Loucy (cell line): Measurements from ENCODE around the gene BMAL1.

Source experiments
- H2AFZ ChIP-seq: fragments of 200-600 bp; sonication (generic); 2 replicates; pipeline ENCODE4 v1.6.0; 2016; ENCODE audit warnings: antibody characterized with exemption, mild to moderate bottlenecking, low read length, moderate library complexity
- H3F3A ChIP-seq: fragments of 200-600 bp; 2 replicates; pipeline ENCODE4 v1.6.0; 2016; ENCODE audit warnings: antibody characterized with exemption, low read depth, mild to moderate bottlenecking
- H3K27me3 ChIP-seq: fragments of 200-600 bp; sonication (generic); 2 replicates; pipeline ENCODE4 v1.6.1; 2014; ENCODE audit warnings: low read length, mild to moderate bottlenecking; ENCODE audit not compliant: insufficient read depth, poor library complexity, severe bottlenecking
- H3K36me3 ChIP-seq: fragments of 200-600 bp; sonication (generic); 2 replicates; pipeline ENCODE4 v1.6.1; 2016; ENCODE audit warnings: low read length; ENCODE audit not compliant: insufficient read depth
- H3K4me1 ChIP-seq: fragments of 200-600 bp; sonication (generic); 2 replicates; pipeline ENCODE4 v1.5.1; 2014; ENCODE audit warnings: low read length, mild to moderate bottlenecking; ENCODE audit not compliant: insufficient read depth, poor library complexity, severe bottlenecking
- H3K4me2 ChIP-seq: fragments of 200-600 bp; sonication (generic); 2 replicates; pipeline ENCODE4 v1.6.0; 2014; ENCODE audit warnings: antibody characterized with exemption, low read length, low read depth, mild to moderate bottlenecking; ENCODE audit not compliant: poor library complexity, severe bottlenecking
- H3K4me3 ChIP-seq: fragments of 200-600 bp; sonication (generic); 2 replicates; pipeline ENCODE4 v1.5.1; 2014; ENCODE audit warnings: low read length, mild to moderate bottlenecking, mixed read lengths; ENCODE audit not compliant: poor library complexity, severe bottlenecking
- H3K79me2 ChIP-seq: fragments of 200-600 bp; sonication (generic); 2 replicates; pipeline ENCODE4 v1.6.1; 2014; ENCODE audit warnings: low read length; ENCODE audit not compliant: insufficient read depth
- H3K9ac ChIP-seq: fragments of 200-600 bp; sonication (generic); 2 replicates; pipeline ENCODE4 v1.6.0; 2014; ENCODE audit warnings: mild to moderate bottlenecking, low read depth, low read length, moderate library complexity; ENCODE audit not compliant: poor library complexity, severe bottlenecking
- H3K9me2 ChIP-seq: fragments of 200-600 bp; sonication (generic); replicated peaks from 2 replicates; pipeline ENCODE4 v1.6.1; 2016; ENCODE audit warnings: low read depth, low read length, mixed read lengths
- H3K9me3 ChIP-seq: fragments of 200-600 bp; sonication (generic); 2 replicates; pipeline ENCODE4 v1.6.1; 2014; ENCODE audit warnings: mild to moderate bottlenecking, antibody characterized with exemption, low read length, low read depth; ENCODE audit not compliant: insufficient read depth
- H4K20me1 ChIP-seq: fragments of 200-600 bp; sonication (generic); 2 replicates; pipeline ENCODE4 v1.6.0; 2014; ENCODE audit warnings: antibody characterized with exemption, low read length, mild to moderate bottlenecking; ENCODE audit not compliant: insufficient read depth, poor library complexity, severe bottlenecking
- EZH2phosphoT487 ChIP-seq: fragments of 200-600 bp; IDR thresholded peaks from 2 replicates; pipeline ENCODE4 v1.6.1; 2018; ENCODE audit warnings: antibody characterized with exemption, mild to moderate bottlenecking, moderate library complexity, borderline replicate concordance
- TF ChIP-seq, protein P1 (sequence below): fragments of 200-600 bp; sonication (generic); conservative IDR thresholded peaks from 2 replicates; pipeline ENCODE4 v1.5.1; 2014; ENCODE audit warnings: mild to moderate bottlenecking, antibody characterized with exemption, low read length

BMAL1 gene

DNA sequence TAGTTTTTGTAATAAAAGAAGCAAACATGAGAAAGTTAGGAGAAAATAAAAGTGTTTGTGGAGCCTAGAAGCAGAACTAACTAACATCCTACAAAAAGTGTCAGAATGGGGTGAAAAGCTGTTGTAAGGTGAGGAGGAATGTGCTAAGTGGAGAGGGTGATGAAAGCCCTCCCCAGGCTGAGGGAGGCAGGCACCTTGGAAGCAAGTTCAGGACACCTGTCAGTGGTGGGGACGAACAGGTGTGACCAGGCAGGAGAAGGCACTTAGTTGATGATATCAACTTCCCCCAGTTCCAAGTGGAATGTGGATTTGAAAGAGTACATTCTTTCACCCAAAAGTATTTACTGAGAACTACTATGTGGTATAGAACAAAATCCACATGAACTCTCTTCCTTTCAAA is 18.7 kb upstream of the BMAL1 start:
- H3F3A ChIP-seq = no peaks in the 10 kb centered on the region
- peak overlapping the region; percentile 50 for H3K4me2 ChIP-seq
- H3K79me2 ChIP-seq = no peaks in the 10 kb centered on the region
- no peaks in the 10 kb centered on the region for H4K20me1 ChIP-seq
- no peaks in the 10 kb centered on the region for H3K9me3 ChIP-seq
- H3K9me2 ChIP-seq = no peaks in the 10 kb centered on the region
- H2AFZ ChIP-seq = peak overlapping the region; percentile 73; the same call in 1 of the 2 replicates
- no peaks in the 10 kb centered on the region for H3K27me3 ChIP-seq
- no peaks in the 10 kb centered on the region for H3K36me3 ChIP-seq
- TF ChIP-seq EZH2phosphoT487 = no peak
- TF ChIP-seq, protein P1, sequence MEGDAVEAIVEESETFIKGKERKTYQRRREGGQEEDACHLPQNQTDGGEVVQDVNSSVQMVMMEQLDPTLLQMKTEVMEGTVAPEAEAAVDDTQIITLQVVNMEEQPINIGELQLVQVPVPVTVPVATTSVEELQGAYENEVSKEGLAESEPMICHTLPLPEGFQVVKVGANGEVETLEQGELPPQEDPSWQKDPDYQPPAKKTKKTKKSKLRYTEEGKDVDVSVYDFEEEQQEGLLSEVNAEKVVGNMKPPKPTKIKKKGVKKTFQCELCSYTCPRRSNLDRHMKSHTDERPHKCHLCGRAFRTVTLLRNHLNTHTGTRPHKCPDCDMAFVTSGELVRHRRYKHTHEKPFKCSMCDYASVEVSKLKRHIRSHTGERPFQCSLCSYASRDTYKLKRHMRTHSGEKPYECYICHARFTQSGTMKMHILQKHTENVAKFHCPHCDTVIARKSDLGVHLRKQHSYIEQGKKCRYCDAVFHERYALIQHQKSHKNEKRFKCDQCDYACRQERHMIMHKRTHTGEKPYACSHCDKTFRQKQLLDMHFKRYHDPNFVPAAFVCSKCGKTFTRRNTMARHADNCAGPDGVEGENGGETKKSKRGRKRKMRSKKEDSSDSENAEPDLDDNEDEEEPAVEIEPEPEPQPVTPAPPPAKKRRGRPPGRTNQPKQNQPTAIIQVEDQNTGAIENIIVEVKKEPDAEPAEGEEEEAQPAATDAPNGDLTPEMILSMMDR = no peak
- H3K4me3 ChIP-seq = peak overlapping the region; percentile 31
- no peak overlapping the region for H3K9ac ChIP-seq
- H3K4me1 ChIP-seq = peaks cover 19% of the 10 kb centered on the region

DNA sequence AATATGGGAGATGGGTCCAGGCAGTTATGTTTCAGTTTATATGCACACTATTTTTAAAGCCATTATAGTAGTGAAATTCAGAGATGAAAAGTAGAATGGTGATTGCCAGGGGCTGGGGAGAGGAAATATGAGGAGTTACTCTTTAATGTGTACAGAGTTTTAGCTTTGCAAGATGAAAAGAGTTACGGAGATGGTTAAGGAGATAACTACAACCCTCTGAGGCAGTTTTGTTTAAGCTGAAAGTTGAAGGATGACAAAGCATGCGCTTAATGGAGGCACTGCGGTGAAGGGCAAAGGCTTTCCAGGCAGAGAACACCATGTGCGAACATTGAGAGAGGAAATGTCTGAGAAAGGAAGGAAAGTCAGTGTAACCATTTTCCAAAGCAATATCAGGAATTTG is 18.2 kb upstream of the BMAL1 start:
- H3K4me3 ChIP-seq = peak overlapping the region; percentile 31
- no peak overlapping the region for H3K9ac ChIP-seq
- peak overlapping the region; percentile 50 for H3K4me2 ChIP-seq
- H3K27me3 ChIP-seq = no peaks in the 10 kb centered on the region
- H3K9me2 ChIP-seq = no peaks in the 10 kb centered on the region
- H3K36me3 ChIP-seq = no peaks in the 10 kb centered on the region
- no peaks in the 10 kb centered on the region for H3K79me2 ChIP-seq
- no peaks in the 10 kb centered on the region for H3K9me3 ChIP-seq
- H3K4me1 ChIP-seq = peaks cover 19% of the 10 kb centered on the region
- H3F3A ChIP-seq = no peaks in the 10 kb centered on the region
- H4K20me1 ChIP-seq = no peaks in the 10 kb centered on the region
- TF ChIP-seq, protein P1 = no peak
- TF ChIP-seq EZH2phosphoT487 = no peak
- H2AFZ ChIP-seq = peak overlapping the region; percentile 73

DNA sequence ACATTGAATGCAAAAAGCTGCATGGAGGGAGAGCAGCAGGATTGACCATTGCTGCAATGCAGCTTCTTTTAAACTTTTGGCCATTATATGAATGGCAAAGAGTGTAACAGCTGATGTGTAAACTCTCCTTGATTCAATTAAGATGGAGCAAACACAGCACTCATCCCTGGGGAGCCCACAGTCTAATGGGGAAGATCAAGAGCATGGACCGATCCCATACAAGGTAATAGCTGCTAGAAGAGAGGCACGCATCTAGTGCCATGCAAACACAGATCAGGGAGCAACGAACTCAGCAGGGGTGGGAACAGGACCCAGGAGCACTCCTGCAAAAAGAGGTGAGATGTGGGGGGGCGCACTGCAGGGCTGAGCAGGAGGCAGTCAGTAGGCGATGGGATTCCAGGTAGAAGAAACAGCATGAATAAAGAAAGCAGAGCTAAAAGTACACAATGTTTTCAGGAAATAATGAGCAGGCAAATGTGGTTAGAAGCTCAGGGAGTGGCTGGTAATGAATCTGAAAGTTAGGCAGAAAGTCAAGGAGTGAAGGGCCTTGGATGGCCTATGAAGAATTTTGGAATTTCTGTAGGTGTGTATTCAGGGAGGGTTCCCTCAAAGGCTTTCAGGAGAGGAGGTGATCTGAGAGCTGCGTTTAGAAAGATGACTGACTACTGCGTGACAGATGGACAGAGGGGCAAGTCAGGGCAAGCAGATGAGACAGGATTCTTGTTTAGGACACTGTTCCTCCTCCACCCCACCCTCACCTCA is 17.2 kb upstream of the BMAL1 start:
- TF ChIP-seq, protein P1 = no peak
- TF ChIP-seq EZH2phosphoT487 = no peak
- H3K4me1 ChIP-seq = peaks cover 19% of the 10 kb centered on the region
- H3F3A ChIP-seq = no peaks in the 10 kb centered on the region
- H3K9me3 ChIP-seq = no peaks in the 10 kb centered on the region
- peak overlapping the region; percentile 50 for H3K4me2 ChIP-seq
- no peaks in the 10 kb centered on the region for H3K36me3 ChIP-seq
- no peaks in the 10 kb centered on the region for H3K79me2 ChIP-seq
- no peaks in the 10 kb centered on the region for H3K9me2 ChIP-seq
- no peaks in the 10 kb centered on the region for H4K20me1 ChIP-seq
- no peak overlapping the region for H3K9ac ChIP-seq
- no peaks in the 10 kb centered on the region for H3K27me3 ChIP-seq
- H3K4me3 ChIP-seq = no peak overlapping the region
- H2AFZ ChIP-seq = peak overlapping the region; percentile 73
